HUES6 (cell line): ENCODE results near the gene RASGRP4.

Experiments used
- H3K27ac ChIP-seq: 2 replicates; pipeline ENCODE4 v1.7.0; 2013; ENCODE audit warnings: low read depth, mild to moderate bottlenecking, low read length, inconsistent platforms
- H3K27me3 ChIP-seq: 2 replicates; pipeline ENCODE4 v1.6.1; 2013; ENCODE audit warnings: low read length; ENCODE audit not compliant: control insufficient read depth, insufficient read depth
- H3K36me3 ChIP-seq: 2 replicates; pipeline ENCODE4 v1.6.1; 2013; ENCODE audit warnings: low read length; ENCODE audit not compliant: control insufficient read depth, insufficient read depth
- H3K4me1 ChIP-seq: 2 replicates; pipeline ENCODE4 v1.6.1; 2013; ENCODE audit warnings: low read length; ENCODE audit not compliant: control insufficient read depth, insufficient read depth
- H3K4me3 ChIP-seq: 2 replicates; pipeline ENCODE4 v1.5.1; 2013; ENCODE audit warnings: low read depth, low read length
- H3K9ac ChIP-seq: one replicate; pipeline ENCODE4 v1.6.1; 2013; ENCODE audit warnings: mild to moderate bottlenecking, low read length
- H3K9me3 ChIP-seq: 2 replicates; pipeline ENCODE4 v1.6.1; 2013; ENCODE audit warnings: low read depth, low read length; ENCODE audit not compliant: control insufficient read depth, insufficient read depth

Gene RASGRP4

DNA sequence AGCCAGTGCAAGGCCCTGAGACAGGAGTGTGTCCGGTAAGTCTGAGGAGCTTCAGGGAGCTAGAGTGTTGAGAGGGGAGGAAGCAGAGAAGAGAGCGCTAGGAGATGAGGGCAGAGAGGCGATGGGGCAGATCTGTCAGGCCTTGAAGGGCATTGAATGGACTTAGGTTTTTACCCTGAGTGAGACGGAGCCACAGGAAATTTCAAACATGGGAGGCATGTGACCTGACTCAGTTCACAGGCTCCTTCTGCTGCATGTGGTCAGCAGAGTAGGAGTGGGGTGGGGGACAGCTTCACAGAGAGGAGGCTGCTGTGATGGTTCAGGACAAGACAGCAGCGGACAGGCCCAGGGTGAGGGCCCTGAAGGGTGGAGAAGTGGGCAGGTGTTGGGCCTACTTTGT lies 25.7 kb downstream of the RASGRP4 start:
- Histone ChIP-seq H3K27ac (no peak overlapping the region), H3K36me3 (0 out of 2 replicates have a peak, but pooled peaks cover 2% of the 10 kb centered on the region), H3K27me3 (peaks cover 71% of the 10 kb centered on the region), H3K9me3 (no peaks in the 10 kb centered on the region), H3K4me1 (peaks cover 3% of the 10 kb centered on the region; the same call in 1 of the 2 replicates), H3K4me3 (no peak overlapping the region), H3K9ac (no peak overlapping the region)

DNA sequence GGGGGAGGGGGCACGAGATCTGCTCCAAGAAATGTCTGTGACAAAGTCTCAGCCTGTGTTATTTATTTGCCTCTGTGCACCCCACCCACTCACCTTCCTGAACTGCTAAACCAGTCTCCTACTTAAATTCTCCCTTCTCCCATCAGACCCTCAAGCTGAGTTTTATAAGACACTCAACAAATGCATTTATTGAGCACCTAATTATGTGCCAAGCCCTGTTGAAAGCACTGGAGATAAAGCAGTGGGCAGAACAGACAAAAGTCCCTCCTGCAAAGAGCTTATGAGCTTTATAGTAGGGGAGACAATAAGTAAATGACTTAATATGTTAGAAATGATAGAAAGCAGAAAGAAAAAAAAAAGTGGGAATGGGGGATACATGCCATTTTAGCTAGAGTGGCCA lies 26.5 kb downstream of the RASGRP4 start:
- Histone ChIP-seq H3K27me3 (peaks cover 79% of the 10 kb centered on the region), H3K36me3 (no peaks in the 10 kb centered on the region), H3K9ac (no peak overlapping the region), H3K4me3 (no peak overlapping the region), H3K27ac (no peak overlapping the region), H3K4me1 (peaks cover 9% of the 10 kb centered on the region; the same call in 1 of the 2 replicates), H3K9me3 (no peaks in the 10 kb centered on the region)

DNA sequence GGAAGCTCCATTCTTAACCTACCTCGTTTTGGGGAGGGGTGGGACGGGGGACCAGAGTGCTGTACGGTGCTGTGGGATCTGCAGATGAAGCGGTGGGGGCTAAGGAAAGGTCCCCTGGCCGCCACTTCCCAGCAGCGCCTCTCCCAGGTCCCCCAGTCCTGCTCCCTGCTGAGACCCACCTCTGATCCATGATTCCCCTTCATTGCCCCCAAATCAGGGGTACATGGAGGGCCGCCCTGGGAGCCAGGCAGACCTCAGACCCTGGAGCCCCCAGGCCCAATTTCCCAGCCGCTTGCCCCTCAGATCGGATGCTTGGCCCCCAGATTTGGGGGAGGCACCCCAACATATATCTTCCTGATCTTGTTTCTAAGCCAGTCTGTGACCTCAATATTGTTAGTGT lies 26.9 kb downstream of the RASGRP4 start:
- Histone ChIP-seq H3K9me3 (no peaks in the 10 kb centered on the region), H3K4me1 (peaks cover 12% of the 10 kb centered on the region), H3K9ac (no peak overlapping the region), H3K27me3 (peaks cover 79% of the 10 kb centered on the region), H3K27ac (no peak overlapping the region), H3K4me3 (no peak overlapping the region), H3K36me3 (no peaks in the 10 kb centered on the region)

DNA sequence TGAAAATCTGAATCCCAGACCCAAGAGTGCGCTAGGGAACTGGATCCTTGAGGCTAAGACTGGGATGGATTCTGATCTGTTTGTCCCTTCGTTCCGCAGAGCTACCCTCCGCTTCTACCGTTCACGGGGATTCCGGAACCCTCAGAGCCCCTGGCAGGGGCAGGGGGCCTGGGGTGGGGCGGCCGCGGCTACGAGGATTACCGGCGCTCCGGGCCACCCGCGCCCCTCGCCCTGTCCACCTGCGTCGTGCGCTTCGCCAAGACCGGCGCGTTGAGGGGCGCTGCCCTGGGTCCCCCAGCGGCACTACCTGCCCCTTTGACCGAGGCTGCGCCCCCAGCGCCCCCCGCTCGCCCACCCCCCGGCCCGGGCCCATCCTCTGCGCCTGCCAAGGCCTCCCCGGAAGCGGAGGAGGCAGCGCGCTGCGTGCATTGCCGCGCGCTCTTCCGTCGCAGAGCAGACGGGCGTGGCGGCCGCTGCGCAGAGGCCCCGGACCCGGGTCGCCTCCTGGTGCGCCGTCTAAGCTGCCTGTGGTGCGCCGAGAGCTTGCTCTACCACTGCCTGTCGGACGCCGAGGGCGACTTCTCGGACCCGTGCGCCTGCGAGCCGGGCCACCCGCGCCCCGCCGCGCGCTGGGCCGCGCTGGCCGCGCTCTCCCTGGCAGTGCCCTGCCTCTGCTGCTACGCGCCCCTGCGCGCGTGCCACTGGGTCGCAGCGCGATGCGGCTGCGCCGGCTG lies 30.5 kb downstream of the RASGRP4 start:
- Histone ChIP-seq H3K36me3 (peaks cover 18% of the 10 kb centered on the region), H3K9me3 (no peaks in the 10 kb centered on the region), H3K27me3 (peaks cover 58% of the 10 kb centered on the region), H3K27ac (no peak overlapping the region), H3K4me1 (peaks cover 23% of the 10 kb centered on the region), H3K4me3 (peak overlapping the region; percentile 56), H3K9ac (no peak overlapping the region)

DNA sequence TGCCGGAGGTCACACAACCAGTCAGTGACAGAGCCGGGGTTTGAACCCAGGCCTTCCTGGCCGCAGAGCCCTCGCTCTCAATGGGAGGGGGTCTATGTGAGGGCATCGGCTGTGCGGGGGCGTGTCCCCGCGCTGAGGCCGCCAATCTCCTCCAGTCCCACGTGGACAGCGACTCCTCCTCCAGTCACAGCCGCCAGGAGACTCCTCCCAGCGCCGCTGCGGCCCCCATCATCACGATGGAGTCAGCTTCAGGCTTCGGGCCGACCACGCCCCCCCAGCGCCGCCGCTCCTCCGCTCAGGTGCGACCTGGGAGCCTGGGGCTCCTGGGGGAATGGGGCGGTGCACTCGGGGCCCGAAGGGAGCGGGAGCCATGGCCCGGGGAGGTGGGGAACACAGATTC lies 31.5 kb downstream of the RASGRP4 start:
- peak overlapping the region; percentile 56 for H3K4me3 ChIP-seq
- peaks cover 29% of the 10 kb centered on the region for H3K4me1 ChIP-seq
- H3K36me3 ChIP-seq: peaks cover 18% of the 10 kb centered on the region
- H3K9me3 ChIP-seq: no peaks in the 10 kb centered on the region
- H3K9ac ChIP-seq: no peak overlapping the region
- no peak overlapping the region for H3K27ac ChIP-seq
- H3K27me3 ChIP-seq: peaks cover 49% of the 10 kb centered on the region

DNA sequence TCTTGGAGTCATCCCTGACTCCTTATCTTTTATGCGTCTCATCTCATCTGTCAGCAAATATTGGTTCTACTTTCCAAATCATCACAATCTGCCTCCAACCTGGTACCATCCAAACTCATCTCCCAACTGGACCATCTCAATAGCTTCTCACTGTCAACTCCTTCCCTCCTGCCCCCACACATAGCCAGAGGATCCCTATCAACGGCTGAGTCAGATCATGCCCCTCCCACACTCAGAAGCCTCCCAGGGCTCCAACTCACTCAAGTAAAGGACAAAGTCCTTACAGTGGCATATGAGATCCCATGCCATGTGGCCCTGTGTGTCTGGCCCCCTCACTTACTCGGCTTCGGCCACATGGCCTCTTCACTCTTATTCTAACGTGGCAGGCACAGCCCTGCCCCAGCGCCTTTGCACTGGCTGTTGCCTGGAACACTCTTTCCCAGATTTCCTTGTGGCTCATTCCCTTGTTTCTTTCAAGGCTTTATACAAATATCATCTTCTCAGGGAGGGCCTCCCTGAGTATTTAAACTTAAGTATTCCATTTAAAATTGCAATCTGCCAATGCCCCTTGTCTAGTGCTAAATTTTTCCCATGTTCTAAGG lies 33.2 kb downstream of the RASGRP4 start:
- H3K9ac ChIP-seq: no peak overlapping the region
- H3K27me3 ChIP-seq: peaks cover 32% of the 10 kb centered on the region
- H3K27ac ChIP-seq: no peak overlapping the region
- H3K9me3 ChIP-seq: no peaks in the 10 kb centered on the region
- H3K4me1 ChIP-seq: peaks cover 29% of the 10 kb centered on the region
- peaks cover 18% of the 10 kb centered on the region for H3K36me3 ChIP-seq
- no peak overlapping the region for H3K4me3 ChIP-seq

DNA sequence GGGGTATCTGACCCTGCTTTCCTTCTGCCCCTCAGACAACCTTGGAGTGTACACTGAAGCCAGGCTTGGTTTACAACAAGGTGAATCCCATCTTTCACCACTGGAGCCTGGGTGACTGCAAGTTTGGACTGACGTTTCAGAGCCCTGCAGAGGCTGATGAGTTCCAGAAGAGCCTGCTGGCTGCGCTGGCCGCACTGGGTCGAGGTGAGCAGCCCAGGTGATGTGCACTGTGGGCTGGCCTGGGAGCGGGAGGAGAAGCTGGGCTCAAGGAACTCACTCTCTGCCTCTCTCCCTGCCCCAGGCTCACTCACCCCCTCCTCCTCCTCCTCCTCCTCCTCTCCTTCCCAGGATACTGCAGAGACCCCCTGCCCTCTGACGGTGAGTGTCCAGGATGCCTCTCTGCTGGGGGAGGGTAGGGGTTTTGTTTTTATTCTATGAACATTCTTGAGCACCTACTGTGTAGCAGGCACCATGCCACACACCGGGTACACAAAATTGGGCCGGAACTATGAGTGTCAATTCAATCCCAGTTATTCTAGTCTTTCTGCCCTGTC lies 34.0 kb downstream of the RASGRP4 start:
- H3K27ac ChIP-seq: no peak overlapping the region
- peaks cover 29% of the 10 kb centered on the region for H3K4me1 ChIP-seq
- no peak overlapping the region for H3K4me3 ChIP-seq
- H3K36me3 ChIP-seq: peaks cover 18% of the 10 kb centered on the region
- H3K27me3 ChIP-seq: peaks cover 25% of the 10 kb centered on the region
- no peaks in the 10 kb centered on the region for H3K9me3 ChIP-seq
- H3K9ac ChIP-seq: no peak overlapping the region

DNA sequence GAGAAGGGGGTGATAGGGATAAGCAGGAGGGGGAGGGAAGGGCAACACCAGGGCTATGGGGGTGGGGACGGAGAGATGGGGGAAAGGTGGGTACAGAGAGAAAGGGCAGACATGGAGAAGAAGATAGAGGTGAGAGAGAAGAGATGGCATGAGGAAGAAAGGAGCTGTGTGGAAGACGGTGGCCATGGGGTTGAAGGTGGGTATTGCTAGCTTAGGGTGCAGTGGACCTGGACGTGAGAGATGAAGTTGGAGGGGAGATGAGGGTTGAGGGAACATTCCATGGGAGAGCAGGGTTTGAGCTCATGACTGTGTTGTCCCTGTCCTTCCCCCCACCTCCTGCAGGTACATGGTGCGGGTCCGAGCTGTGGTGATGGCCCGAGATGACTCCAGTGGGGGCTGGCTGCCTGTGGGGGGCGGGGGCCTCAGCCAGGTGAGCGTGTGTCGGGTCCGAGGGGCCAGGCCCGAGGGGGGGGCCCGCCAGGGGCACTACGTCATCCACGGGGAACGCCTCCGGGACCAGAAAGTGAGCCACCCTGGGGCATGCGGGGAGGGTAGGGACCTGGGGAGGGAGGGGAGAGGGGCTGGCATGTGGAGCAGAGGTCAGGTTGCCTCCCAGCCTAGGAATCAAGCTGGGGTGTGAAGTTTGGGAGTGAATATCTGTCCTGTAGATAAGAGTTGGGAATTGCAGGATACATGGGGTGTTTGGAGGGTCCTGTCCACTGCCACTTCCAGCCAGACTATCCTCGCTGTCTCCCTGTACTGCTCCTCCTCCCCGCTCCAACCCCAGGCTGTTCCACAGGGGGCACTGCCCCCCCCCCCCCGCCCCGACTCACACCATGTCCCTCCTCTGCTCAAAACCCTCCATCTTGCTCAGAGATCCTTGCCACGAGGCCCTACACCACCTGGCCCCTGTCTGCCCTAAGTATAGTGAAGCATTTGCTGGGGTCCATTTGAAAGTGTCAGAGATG lies 35.8 kb downstream of the RASGRP4 start:
- Histone ChIP-seq H3K9me3 (no peaks in the 10 kb centered on the region), H3K36me3 (peaks cover 18% of the 10 kb centered on the region), H3K27ac (no peak overlapping the region), H3K9ac (peak overlapping the region; percentile 34), H3K4me1 (peaks cover 36% of the 10 kb centered on the region), H3K4me3 (peak overlapping the region; percentile 97), H3K27me3 (peaks cover 18% of the 10 kb centered on the region)

DNA sequence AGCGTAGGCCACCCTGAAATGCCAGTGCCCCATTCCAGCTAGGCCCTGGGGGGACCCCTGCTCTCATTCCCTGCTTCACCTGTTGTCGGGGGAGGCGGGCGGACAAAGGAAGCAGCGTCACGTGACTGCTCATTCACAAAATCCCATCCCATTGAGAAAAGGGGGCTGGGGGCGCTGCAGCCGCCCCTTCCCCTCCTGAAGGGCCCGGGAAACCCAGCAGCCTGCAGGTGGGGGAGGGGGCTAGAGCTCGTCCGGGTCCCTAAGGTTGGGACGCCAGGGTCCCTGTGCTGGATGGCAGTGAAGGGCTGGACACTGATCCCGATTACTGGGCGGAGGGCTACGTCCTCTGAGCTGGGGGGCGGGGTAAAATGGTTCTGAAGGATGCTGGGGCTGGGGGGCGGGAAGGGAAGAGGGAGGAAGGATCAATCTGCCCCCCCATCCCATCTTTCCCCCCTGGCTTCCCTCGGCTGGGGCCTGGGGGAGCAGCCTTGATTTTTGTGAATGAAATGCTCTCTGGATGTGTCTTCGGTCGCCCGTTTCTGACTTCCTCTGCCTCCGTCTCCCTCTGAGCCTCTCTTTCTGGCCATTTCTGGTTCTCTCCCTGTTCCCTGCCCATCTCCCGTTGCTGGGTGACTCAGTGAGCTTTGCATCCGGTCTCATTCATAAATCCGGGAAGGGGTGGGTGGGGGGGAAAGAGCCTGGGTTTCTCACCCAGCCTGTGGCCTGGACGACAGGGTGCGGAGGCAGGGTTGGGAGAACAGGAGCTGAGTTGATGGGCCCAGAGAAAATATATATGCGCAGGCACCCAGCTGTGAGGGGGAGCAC lies 36.7 kb downstream of the RASGRP4 start:
- Histone ChIP-seq H3K9ac (peak overlapping the region; percentile 81), H3K27ac (peak overlapping the region; percentile 51; the same call in 1 of the 2 replicates)

More for the DNA sequence above, 36.7 kb downstream of the RASGRP4 start:
- Histone ChIP-seq H3K9me3 (no peaks in the 10 kb centered on the region), H3K27me3 (peaks cover 12% of the 10 kb centered on the region; the same call in 1 of the 2 replicates), H3K36me3 (peaks cover 18% of the 10 kb centered on the region), H3K4me3 (peak overlapping the region; percentile 97), H3K4me1 (peaks cover 30% of the 10 kb centered on the region)
